Lower leg skin (tissue), 3 donors: ENCODE results near the gene SLFN5.
"Not testable (repeated sequence)": the region's sequence is repeated elsewhere in the genome, so short reads cannot be mapped to it uniquely, and the experiment has no call there.

Experiments used
- POLR2A ChIP-seq, 2 donors: fragments of 450-650 bp; IDR thresholded peaks; one replicate each; pipeline ENCODE4 v1.6.1; 2016 to 2017; ENCODE audit warnings: antibody characterized with exemption in 2 of 2, mild to moderate bottlenecking in 1 of 2, moderate library complexity in 1 of 2
- TF ChIP-seq, protein P1 (sequence below), 3 donors: fragments of 450-650 bp; IDR thresholded peaks; one replicate each; pipeline ENCODE4 v1.5.1; 2016; ENCODE audit warnings: antibody characterized with exemption in 3 of 3, mild to moderate bottlenecking in 3 of 3, moderate library complexity in 2 of 3

GRCh38 chr17:35278454-35278853 lies 35.6 kb downstream of the SLFN5 start:
- TF ChIP-seq, protein P1, sequence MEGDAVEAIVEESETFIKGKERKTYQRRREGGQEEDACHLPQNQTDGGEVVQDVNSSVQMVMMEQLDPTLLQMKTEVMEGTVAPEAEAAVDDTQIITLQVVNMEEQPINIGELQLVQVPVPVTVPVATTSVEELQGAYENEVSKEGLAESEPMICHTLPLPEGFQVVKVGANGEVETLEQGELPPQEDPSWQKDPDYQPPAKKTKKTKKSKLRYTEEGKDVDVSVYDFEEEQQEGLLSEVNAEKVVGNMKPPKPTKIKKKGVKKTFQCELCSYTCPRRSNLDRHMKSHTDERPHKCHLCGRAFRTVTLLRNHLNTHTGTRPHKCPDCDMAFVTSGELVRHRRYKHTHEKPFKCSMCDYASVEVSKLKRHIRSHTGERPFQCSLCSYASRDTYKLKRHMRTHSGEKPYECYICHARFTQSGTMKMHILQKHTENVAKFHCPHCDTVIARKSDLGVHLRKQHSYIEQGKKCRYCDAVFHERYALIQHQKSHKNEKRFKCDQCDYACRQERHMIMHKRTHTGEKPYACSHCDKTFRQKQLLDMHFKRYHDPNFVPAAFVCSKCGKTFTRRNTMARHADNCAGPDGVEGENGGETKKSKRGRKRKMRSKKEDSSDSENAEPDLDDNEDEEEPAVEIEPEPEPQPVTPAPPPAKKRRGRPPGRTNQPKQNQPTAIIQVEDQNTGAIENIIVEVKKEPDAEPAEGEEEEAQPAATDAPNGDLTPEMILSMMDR (IDR thresholded peaks at IDR 0.05) = not testable (repeated sequence)
- not testable (repeated sequence) for TF ChIP-seq POLR2A (IDR thresholded peaks at IDR 0.05)
